ENCODE data around the gene TAP1.

The TAP1 gene

DNA sequence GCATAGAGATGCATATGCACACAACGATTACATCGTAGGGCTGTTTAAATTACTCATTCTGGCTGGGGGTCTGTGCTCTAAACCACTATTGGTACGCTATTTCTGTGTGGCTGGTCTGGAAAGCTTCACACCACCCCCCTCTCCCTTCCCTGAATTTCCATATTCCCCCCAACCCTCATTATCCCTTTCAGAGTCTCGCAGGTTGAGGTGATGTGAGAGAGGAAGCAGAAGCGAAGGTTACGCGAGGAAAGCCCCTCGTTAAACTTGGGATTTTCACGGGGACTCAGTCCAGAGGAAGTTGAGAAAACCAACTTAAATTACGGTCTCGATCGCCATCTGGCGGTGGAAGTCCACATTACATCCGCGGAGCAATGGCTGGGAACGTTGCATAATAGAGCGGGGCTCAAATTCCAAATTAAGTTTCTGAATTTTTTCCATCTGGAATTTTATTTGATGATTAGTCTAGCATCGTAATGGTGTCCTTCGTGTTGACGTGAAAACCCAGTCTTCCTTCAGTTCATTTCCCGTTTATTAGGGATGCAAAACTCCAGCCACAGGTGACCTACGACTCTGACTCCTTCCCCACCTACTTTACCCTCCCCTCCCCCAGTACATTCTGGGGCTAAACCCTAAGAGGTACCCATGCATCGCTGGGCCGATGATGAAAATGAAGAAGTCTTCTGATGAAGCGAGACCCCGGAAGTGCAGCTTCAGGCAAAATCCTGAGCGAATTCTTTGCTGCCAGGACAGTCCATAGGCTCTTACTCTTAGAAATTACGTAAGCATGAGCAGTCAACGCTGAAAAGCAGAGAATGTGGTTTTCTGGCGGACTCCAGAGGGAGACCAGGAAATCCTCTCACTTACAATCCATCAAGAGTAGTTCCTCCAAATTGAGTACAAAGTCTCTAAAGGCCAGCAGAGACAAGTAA lies 56.4 kb downstream of the TAP1 start:
- peak; percentile 2 to 58 for DNase-seq
